ENCODE results near the gene ABCC1. TPM values are rescaled to one million over a fixed set of nuclear protein-coding genes. Genes with fewer than 3 reads are reported as not detected.
A peak's percentile ranks its signal among the peaks of the same experiment; 100 is the strongest.
"Not testable (repeated sequence)": the region's sequence is repeated elsewhere in the genome, so short reads cannot be mapped to it uniquely, and the experiment has no call there.

ABCC1 gene
- total RNA-seq, 1 donor from 2014 or later: 9.9 TPM

DNA sequence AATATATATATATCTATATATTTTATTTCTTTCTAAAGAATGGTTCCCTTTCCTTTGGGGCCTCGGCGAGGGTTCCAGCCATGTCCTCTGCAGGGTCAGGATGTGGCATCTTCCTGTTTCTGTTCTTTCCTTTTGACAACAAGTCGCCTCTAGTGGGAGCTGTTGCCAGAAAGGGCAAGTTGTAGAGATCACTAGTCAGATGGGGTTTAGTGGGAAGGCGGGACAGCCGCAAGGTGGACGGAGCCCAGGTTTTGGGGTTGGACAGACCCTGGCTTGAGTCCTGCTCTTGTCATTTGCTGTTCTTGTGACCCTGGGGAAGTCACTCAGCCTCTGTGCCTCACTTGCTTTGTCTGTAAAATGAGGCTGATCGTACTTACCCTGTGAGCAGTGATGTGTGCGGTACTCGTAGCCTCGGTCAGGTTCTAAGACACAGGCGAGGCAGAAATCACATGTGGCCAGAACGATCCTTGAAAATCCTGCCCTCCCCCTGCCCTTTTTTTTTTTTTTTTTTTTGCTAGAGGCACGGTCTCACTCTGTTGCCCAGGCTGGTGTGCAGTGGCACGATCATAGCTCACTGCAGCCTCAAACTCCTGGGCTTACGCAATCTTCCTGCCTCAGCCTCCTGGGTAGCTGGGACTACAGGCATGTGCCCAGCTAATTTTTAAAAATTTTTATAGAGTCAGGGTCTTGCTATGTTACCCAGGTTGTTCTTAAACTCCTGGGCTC, 193.8 kb downstream of the ABCC1 start:
- no peaks in the 10 kb centered on the region for H3K9me3 ChIP-seq (ENCODE audit: control insufficient read depth in 3 of 3, low read length in 3 of 3)
- peaks cover 33 to 45% (median 44%) of the 10 kb centered on the region in 3 donors for H3K36me3 ChIP-seq (ENCODE audit: control insufficient read depth in 3 of 3, insufficient read depth in 3 of 3, low read length in 3 of 3)
- H3K27me3 ChIP-seq (ENCODE audit: control insufficient read depth in 3 of 3, insufficient read depth in 3 of 3, low read length in 3 of 3): no peaks in the 10 kb centered on the region
- H3K4me3 ChIP-seq (ENCODE audit: low read length in 3 of 3): no peak overlapping the region
- peaks cover 0 to 6% (median 6%) of the 10 kb centered on the region in 3 donors for H3K4me1 ChIP-seq (ENCODE audit: control insufficient read depth in 3 of 3, insufficient read depth in 3 of 3, low read length in 3 of 3)
- no peak overlapping the region for H3K9ac ChIP-seq (ENCODE audit: low read depth in 1 of 3, low read length in 3 of 3)
- H3K27ac ChIP-seq (ENCODE audit: low read depth, low read length): no peak overlapping the region

DNA sequence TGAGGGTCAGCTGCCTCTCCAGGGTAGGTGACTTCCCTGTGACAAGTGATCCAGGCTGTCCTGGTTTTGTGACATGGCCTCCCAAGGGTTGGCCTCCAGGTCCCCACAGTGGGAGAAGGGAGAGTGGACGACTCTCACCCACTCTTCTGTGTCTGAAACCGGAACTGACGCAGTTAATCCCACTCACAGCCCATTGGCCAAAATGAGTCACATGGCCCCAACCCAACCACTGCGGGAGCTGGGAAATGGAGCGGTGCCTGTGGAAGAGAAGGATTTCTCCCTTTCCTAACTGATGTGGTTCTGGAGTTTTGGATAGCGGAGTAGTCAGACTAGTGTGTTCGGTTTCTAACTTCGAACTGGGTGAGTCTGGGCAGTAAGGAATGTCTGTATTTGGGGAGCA, 194.5 kb downstream of the ABCC1 start:
- Histone ChIP-seq H3K27ac (ENCODE audit: low read depth, low read length) (no peak overlapping the region), H3K27me3 (ENCODE audit: control insufficient read depth in 3 of 3, insufficient read depth in 3 of 3, low read length in 3 of 3) (no peaks in the 10 kb centered on the region), H3K9ac (ENCODE audit: low read depth in 1 of 3, low read length in 3 of 3) (no peak overlapping the region), H3K36me3 (ENCODE audit: control insufficient read depth in 3 of 3, insufficient read depth in 3 of 3, low read length in 3 of 3) (peaks cover 25 to 39% (median 38%) of the 10 kb centered on the region in 3 donors), H3K4me3 (ENCODE audit: low read length in 3 of 3) (no peak overlapping the region), H3K9me3 (ENCODE audit: control insufficient read depth in 3 of 3, low read length in 3 of 3) (no peaks in the 10 kb centered on the region), H3K4me1 (ENCODE audit: control insufficient read depth in 3 of 3, insufficient read depth in 3 of 3, low read length in 3 of 3) (peaks cover 0 to 6% (median 6%) of the 10 kb centered on the region in 3 donors)

DNA sequence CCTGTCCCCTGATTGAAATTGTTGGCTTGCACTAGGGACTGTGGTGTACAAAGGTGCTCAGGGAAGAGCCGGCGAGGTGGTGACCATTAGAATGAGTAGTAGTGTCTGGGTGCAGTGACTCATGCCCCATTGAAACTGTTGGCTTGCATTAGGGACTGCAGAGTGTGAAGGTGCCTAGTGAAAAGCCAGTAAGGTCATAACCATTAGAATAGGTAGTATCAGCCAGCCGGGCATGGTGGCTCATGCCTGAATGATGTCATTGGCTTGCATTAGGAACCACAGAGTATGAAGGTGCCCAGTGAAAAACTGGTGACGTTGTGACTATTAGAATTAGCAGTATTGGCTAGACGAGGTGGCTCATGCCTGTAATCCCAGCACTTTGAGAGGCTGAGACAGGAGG, 195.0 kb downstream of the ABCC1 start:
- H3K9ac ChIP-seq (ENCODE audit: low read depth in 1 of 3, low read length in 3 of 3): no peak overlapping the region
- H3K36me3 ChIP-seq (ENCODE audit: control insufficient read depth in 3 of 3, insufficient read depth in 3 of 3, low read length in 3 of 3): peaks cover 21 to 36% (median 34%) of the 10 kb centered on the region in 3 donors
- H3K4me3 ChIP-seq (ENCODE audit: low read length in 3 of 3): no peak overlapping the region
- H3K9me3 ChIP-seq (ENCODE audit: control insufficient read depth in 3 of 3, low read length in 3 of 3): no peaks in the 10 kb centered on the region
- no peaks in the 10 kb centered on the region for H3K27me3 ChIP-seq (ENCODE audit: control insufficient read depth in 3 of 3, insufficient read depth in 3 of 3, low read length in 3 of 3)
- H3K27ac ChIP-seq (ENCODE audit: low read depth, low read length): no peak overlapping the region
- H3K4me1 ChIP-seq (ENCODE audit: control insufficient read depth in 3 of 3, insufficient read depth in 3 of 3, low read length in 3 of 3): peaks cover 0 to 6% (median 6%) of the 10 kb centered on the region in 3 donors

DNA sequence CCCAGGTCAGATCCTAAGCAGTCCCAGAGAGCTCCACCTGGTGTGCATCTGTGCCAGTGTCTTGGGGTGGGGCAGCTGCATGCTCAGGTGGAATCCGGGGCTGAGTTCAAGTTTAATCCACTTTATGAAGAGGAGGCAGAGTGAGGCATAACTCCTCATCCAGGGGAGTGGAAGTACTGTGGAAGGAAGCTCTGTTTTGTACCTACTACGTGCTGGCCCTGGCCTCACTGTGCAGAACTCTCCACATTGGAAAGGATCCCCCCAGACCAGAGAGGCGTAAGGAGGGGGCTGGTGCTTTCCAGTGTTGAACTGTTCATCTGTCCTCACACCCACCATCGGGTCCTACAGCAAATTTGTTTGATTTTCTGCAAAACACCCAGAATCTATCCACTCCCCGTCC, 195.9 kb downstream of the ABCC1 start:
- Histone ChIP-seq H3K27ac (ENCODE audit: low read depth, low read length) (no peak overlapping the region), H3K27me3 (ENCODE audit: control insufficient read depth in 3 of 3, insufficient read depth in 3 of 3, low read length in 3 of 3) (no peaks in the 10 kb centered on the region), H3K9ac (ENCODE audit: low read depth in 1 of 3, low read length in 3 of 3) (no peak overlapping the region), H3K36me3 (ENCODE audit: control insufficient read depth in 3 of 3, insufficient read depth in 3 of 3, low read length in 3 of 3) (peaks cover 14 to 29% (median 28%) of the 10 kb centered on the region in 3 donors), H3K9me3 (ENCODE audit: control insufficient read depth in 3 of 3, low read length in 3 of 3) (no peaks in the 10 kb centered on the region), H3K4me1 (ENCODE audit: control insufficient read depth in 3 of 3, insufficient read depth in 3 of 3, low read length in 3 of 3) (peaks cover 7 to 14% (median 12%) of the 10 kb centered on the region in 3 donors), H3K4me3 (ENCODE audit: low read length in 3 of 3) (no peak overlapping the region)

DNA sequence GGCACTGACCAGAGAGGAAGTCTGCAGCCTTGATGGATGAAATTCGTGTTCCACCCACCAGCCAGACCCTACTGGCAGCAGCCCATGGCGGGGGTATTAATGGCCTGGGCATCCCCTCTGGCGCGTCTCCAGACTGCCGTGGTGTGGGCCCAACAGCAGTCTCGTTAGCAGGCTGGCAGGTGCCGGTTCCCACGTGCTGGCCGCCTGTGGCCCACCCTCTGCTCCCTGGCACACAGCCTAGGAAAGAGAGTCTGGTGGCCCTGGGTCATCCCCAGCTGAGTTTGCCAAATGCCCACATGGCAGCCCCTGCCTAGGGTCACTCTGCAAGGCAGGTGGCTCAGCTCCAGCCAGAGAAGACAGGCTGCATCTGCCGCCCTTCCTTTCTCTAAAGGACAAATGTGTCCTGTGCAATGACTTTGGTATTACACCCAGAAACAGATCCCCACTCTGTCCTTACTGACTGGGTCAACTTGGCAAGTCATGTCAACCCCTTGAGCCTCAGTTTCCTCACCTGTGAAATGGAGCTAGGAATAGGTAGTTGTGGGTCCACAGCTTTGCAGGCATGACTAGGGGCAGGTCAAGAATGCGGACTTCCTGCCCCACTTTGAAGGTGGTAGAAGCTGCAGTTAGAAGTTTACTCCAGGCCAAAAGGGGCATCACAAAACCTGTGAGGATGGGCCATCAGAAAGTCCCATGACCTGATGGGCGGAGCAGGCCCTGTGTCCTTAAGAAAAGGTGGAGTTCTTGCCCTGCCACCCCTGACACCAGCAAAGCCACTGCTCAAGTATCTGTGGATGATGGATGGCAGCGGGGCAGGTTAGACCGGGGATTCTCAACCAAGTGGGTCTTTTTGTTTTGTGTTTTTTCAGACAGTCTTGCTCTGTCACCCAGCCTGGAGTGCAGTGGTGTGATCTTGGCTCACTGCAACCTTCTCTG, 197.2 kb downstream of the ABCC1 start:
- Histone ChIP-seq H3K4me3 (ENCODE audit: low read length in 3 of 3) (no peak overlapping the region), H3K9ac (ENCODE audit: low read depth in 1 of 3, low read length in 3 of 3) (no peak overlapping the region), H3K36me3 (ENCODE audit: control insufficient read depth in 3 of 3, insufficient read depth in 3 of 3, low read length in 3 of 3) (peaks cover 7 to 17% (median 16%) of the 10 kb centered on the region in 3 donors), H3K9me3 (ENCODE audit: control insufficient read depth in 3 of 3, low read length in 3 of 3) (no peaks in the 10 kb centered on the region), H3K27ac (ENCODE audit: low read depth, low read length) (no peak overlapping the region), H3K27me3 (ENCODE audit: control insufficient read depth in 3 of 3, insufficient read depth in 3 of 3, low read length in 3 of 3) (no peaks in the 10 kb centered on the region), H3K4me1 (ENCODE audit: control insufficient read depth in 3 of 3, insufficient read depth in 3 of 3, low read length in 3 of 3) (peaks cover 11 to 19% (median 18%) of the 10 kb centered on the region in 3 donors)

DNA sequence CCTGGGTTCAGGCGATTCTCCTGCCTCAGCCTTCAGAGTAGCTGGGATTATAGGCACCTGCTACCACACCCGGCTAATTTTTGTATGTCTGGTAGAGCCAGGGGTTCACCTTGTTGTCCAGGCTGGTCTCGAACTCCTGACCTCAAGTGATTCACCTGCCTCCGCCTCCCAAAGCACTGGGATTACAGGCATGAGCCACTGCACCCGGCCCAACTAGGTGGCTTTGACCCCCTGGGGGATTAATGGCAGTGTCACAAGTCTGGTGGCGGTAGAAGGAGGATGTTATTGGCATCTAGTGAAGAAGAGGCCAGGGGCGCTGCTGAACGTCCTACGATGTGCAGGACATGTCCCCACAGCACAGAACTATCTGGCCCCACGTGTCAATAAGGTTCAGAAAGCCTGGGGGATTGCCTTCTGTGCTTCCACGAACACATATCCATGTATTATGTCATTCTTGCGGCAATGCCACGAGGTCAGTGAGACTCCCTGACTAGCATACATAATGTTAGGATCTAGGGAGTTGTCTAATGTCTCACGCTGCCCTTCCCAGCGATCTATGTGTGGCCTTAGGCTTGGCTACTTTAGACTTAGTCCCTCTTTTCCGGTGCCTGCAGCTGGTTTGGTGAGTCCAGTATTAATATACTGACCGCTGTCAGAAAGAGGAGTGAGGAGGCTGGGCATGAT, 198.0 kb downstream of the ABCC1 start:
- no peaks in the 10 kb centered on the region for H3K27me3 ChIP-seq (ENCODE audit: control insufficient read depth in 3 of 3, insufficient read depth in 3 of 3, low read length in 3 of 3)
- H3K36me3 ChIP-seq (ENCODE audit: control insufficient read depth in 3 of 3, insufficient read depth in 3 of 3, low read length in 3 of 3): peaks cover 7 to 11% (median 9%) of the 10 kb centered on the region in 3 donors
- H3K9me3 ChIP-seq (ENCODE audit: control insufficient read depth in 3 of 3, low read length in 3 of 3): no peaks in the 10 kb centered on the region
- H3K27ac ChIP-seq (ENCODE audit: low read depth, low read length): no peak overlapping the region
- no peak overlapping the region for H3K9ac ChIP-seq (ENCODE audit: low read depth in 1 of 3, low read length in 3 of 3)
- peaks cover 11 to 19% (median 18%) of the 10 kb centered on the region in 3 donors for H3K4me1 ChIP-seq (ENCODE audit: control insufficient read depth in 3 of 3, insufficient read depth in 3 of 3, low read length in 3 of 3)
- H3K4me3 ChIP-seq (ENCODE audit: low read length in 3 of 3): no peak overlapping the region

DNA sequence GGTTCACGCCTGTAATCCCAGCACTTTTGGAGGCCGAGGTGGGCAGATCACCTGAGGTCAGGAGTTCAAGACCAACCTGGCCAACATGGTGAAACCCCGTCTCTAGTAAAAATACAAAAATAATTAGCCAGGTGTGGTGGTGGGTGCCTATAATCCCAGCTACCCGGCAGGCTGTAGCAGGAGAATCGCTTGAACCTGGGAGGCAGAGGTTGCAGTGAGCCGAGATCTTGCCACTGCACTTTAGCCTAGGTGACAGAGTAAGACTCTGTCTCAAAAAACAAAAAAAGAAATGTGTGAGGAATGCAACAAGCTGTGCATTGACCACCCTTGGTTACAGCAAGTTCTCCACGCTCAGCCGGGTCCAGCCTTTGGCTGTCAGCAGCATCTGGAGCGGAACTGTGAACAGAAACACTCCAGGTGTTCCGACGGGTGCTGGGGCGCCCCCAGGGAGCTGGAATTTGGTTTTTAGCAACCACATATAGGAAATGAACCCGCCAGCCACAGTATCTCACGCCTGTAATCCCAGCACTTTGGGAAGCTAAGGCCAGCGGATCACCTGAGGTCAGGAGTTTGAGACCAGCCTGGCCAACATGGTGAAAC, 198.7 kb downstream of the ABCC1 start:
- H3K4me3 ChIP-seq (ENCODE audit: low read length in 3 of 3); H3K9ac ChIP-seq (ENCODE audit: low read depth in 1 of 3, low read length in 3 of 3); H3K36me3 ChIP-seq (ENCODE audit: control insufficient read depth in 3 of 3, insufficient read depth in 3 of 3, low read length in 3 of 3); H3K9me3 ChIP-seq (ENCODE audit: control insufficient read depth in 3 of 3, low read length in 3 of 3); H3K27me3 ChIP-seq (ENCODE audit: control insufficient read depth in 3 of 3, insufficient read depth in 3 of 3, low read length in 3 of 3); H3K27ac ChIP-seq (ENCODE audit: low read depth, low read length): not testable (repeated sequence)
- H3K4me1 ChIP-seq (ENCODE audit: control insufficient read depth in 3 of 3, insufficient read depth in 3 of 3, low read length in 3 of 3): peaks cover 11 to 19% (median 18%) of the 10 kb centered on the region in 3 donors

DNA sequence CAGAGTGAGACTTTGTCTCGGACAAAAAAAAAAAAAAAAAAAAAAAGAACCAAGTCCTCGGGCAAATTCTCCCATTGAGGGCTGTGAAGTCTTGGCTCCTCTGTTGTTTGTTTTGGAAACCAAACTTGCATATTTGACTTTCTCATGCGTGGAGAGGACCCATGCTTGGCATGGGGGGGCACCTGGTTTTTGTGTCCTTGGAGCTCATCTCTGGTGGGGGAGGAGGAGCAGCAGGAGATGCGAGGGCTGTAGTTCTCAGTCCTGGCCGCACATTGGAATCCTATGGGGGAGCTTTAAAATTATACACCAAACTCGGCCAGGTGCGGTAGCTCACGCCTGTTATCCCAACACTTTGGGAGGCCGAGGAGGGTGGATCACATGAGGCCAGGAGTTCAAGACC, 199.3 kb downstream of the ABCC1 start:
- no peak overlapping the region for H3K27ac ChIP-seq (ENCODE audit: low read depth, low read length)
- no peak overlapping the region for H3K9ac ChIP-seq (ENCODE audit: low read depth in 1 of 3, low read length in 3 of 3)
- peaks cover 11 to 18% (median 18%) of the 10 kb centered on the region in 3 donors for H3K4me1 ChIP-seq (ENCODE audit: control insufficient read depth in 3 of 3, insufficient read depth in 3 of 3, low read length in 3 of 3)
- H3K27me3 ChIP-seq (ENCODE audit: control insufficient read depth in 3 of 3, insufficient read depth in 3 of 3, low read length in 3 of 3): no peaks in the 10 kb centered on the region
- H3K36me3 ChIP-seq (ENCODE audit: control insufficient read depth in 3 of 3, insufficient read depth in 3 of 3, low read length in 3 of 3): peaks cover 7 to 8% (median 8%) of the 10 kb centered on the region in 3 donors
- no peak overlapping the region for H3K4me3 ChIP-seq (ENCODE audit: low read length in 3 of 3)
- H3K9me3 ChIP-seq (ENCODE audit: control insufficient read depth in 3 of 3, low read length in 3 of 3): no peaks in the 10 kb centered on the region

DNA sequence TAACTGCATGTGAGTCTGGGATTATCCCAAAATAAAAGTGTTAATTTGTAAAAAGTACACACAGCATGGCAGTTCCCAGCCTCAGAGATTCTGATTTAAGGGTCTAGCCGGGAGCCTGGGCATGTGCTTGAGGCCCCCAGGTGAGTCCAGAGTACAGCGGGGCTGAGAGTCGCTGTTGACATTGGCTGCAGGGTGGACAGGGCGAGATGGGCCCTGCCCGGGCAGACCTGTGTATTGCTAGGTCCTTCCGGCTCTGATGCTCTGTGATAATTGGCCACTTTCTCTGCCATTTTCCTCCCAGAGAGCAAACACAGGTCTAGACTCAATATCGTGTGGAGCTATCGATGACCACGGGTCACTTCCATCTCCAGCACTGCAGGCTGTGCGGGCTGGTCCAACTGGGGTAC, 200.3 kb downstream of the ABCC1 start:
- Histone ChIP-seq H3K4me1 (ENCODE audit: control insufficient read depth in 3 of 3, insufficient read depth in 3 of 3, low read length in 3 of 3) (peaks cover 11 to 14% (median 12%) of the 10 kb centered on the region in 3 donors), H3K36me3 (ENCODE audit: control insufficient read depth in 3 of 3, insufficient read depth in 3 of 3, low read length in 3 of 3) (peaks cover 0 to 4% (median 2%) of the 10 kb centered on the region in 3 donors), H3K9ac (ENCODE audit: low read depth in 1 of 3, low read length in 3 of 3) (peak overlapping the region in 2 of 3 donors; percentile 51 to 74), H3K9me3 (ENCODE audit: control insufficient read depth in 3 of 3, low read length in 3 of 3) (no peaks in the 10 kb centered on the region), H3K27ac (ENCODE audit: low read depth, low read length) (peak overlapping the region; percentile 19), H3K4me3 (ENCODE audit: low read length in 3 of 3) (no peak overlapping the region), H3K27me3 (ENCODE audit: control insufficient read depth in 3 of 3, insufficient read depth in 3 of 3, low read length in 3 of 3) (no peaks in the 10 kb centered on the region)

Measured in skeletal muscle tissue (tissue), 4 donors.